HFF-Myc (cell line): ENCODE data around the gene TRIP6.
A peak's percentile ranks its signal among the peaks of the same experiment; 100 is the strongest.
"Not testable (repeated sequence)": the region's sequence is repeated elsewhere in the genome, so short reads cannot be mapped to it uniquely, and the experiment has no call there.

Experiments used
- DNase-seq: peaks from one replicate; pipeline ENCODE4 v3.0.0-alpha.2; 2011; ENCODE audit warnings: low read depth; ENCODE audit errors: extremely low read depth
- H3K4me3 ChIP-seq: replicated peaks from 2 replicates; pipeline ENCODE4 v1.5.1; 2011; ENCODE audit warnings: low read depth, mild to moderate bottlenecking, control low read depth, low read length
- TF ChIP-seq, protein P1 (sequence below): IDR thresholded peaks from 2 replicates; pipeline ENCODE4 v1.5.1; 2012; ENCODE audit warnings: mild to moderate bottlenecking, low read depth, low read length, control low read depth; ENCODE audit errors: missing control alignments

Gene TRIP6

GRCh38 chr7:100839361-100839760, 27.8 kb upstream of the TRIP6 start:
- TF ChIP-seq, protein P1, sequence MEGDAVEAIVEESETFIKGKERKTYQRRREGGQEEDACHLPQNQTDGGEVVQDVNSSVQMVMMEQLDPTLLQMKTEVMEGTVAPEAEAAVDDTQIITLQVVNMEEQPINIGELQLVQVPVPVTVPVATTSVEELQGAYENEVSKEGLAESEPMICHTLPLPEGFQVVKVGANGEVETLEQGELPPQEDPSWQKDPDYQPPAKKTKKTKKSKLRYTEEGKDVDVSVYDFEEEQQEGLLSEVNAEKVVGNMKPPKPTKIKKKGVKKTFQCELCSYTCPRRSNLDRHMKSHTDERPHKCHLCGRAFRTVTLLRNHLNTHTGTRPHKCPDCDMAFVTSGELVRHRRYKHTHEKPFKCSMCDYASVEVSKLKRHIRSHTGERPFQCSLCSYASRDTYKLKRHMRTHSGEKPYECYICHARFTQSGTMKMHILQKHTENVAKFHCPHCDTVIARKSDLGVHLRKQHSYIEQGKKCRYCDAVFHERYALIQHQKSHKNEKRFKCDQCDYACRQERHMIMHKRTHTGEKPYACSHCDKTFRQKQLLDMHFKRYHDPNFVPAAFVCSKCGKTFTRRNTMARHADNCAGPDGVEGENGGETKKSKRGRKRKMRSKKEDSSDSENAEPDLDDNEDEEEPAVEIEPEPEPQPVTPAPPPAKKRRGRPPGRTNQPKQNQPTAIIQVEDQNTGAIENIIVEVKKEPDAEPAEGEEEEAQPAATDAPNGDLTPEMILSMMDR = no peak
- H3K4me3 ChIP-seq = no peak overlapping the region
- DNase-seq = no peak

- TF ChIP-seq, protein P1 = no peak
- DNase-seq = no peak
- no peak overlapping the region for H3K4me3 ChIP-seq
These were observed 26.6 kb upstream of the TRIP6 start for GRCh38 chr7:100840470-100841100.

- no peak for DNase-seq
- TF ChIP-seq, protein P1 = no peak
- no peak overlapping the region for H3K4me3 ChIP-seq
These were observed 19.8 kb upstream of the TRIP6 start for GRCh38 chr7:100847360-100847759.

DNA sequence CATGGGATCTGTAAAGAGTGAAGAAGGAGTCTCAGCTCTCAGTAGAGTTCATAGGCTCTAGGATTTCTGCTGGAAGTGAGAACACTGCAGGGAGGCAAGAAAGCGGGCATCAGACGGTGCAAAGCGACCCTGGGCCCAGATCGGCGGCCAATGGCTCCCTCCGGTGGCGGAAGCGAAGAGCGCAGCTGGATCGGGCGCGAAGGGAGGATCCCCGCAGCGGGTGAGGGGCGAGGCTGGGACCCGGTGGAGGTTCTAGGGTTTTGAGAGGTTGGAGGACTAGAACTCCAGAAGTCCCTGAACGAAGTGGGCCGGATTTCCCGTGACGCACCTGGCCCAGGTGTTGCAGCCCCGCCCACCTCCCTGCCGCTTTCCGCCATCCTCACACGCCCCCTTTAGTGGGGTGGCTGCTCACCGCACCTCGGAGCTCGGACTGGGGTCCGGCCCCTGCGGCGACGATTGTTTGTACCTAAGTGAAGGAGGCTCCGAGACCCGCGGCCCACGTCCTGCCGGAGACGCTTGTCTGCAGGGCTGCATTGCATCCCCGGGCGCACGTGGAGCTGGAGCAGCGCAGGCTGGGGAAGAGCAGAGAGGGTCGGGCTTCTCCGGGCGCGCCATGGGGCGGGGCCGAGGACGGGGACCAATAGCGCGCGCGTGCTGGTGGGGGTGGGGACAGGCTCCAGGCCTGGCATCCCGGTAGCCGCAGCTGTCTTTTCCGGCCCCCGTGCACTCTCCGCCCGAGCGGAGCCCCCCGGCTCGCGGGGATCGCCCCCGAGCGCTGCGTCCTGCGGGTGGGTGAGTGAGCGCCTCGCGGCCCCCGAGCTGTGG, 14.9 kb upstream of the TRIP6 start, which contains the start of gene SLC12A9:
SLC12A9 (plus strand) TSS at position 666 of the 825 bp plus-strand sequence. CDS start 1,485 bp downstream, outside the sequence.
- TF ChIP-seq, protein P1 = peak; percentile 86
- H3K4me3 ChIP-seq = peak within 1 kb of the TSS; percentile 81
- peak; percentile 56 for DNase-seq

- H3K4me3 ChIP-seq = no peak overlapping the region
- no peak for DNase-seq
- TF ChIP-seq, protein P1 = no peak
These were observed 12.9 kb upstream of the TRIP6 start for GRCh38 chr7:100854146-100854895.

- not testable (repeated sequence) for H3K4me3 ChIP-seq, DNase-seq
These were observed 12.3 kb upstream of the TRIP6 start for GRCh38 chr7:100854899-100855298.

DNA sequence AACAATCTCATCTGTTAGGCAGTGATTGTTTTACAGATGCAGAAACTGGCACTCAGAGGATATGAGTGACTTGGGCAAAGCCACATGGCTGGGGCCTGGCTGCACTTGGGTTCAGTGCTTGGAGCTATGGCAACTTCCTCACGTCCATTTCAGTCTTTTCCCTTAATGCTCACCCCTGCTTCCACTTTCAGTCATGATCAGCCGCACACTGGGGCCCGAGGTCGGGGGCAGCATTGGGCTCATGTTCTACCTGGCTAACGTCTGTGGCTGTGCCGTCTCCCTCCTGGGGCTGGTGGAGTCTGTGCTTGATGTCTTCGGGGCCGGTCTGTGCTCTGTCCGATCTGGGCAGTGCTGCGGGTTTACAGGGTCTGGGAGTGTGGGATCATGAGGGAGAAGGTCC, 11.7 kb upstream of the TRIP6 start:
- TF ChIP-seq, protein P1 = no peak
- DNase-seq = no peak
- no peak overlapping the region for H3K4me3 ChIP-seq
